BE2C (cell line): ENCODE measurements around the gene PCDHGB4.
"Not testable (repeated sequence)": the region's sequence is repeated elsewhere in the genome, so short reads cannot be mapped to it uniquely, and the experiment has no call there.

ENCODE experiments used
- DNase-seq: peaks from one replicate; pipeline ENCODE4 v3.0.0-alpha.2; 2020
- H3K27me3 ChIP-seq: fragments of 250-450 bp; sonication (Bioruptor Pico); 2 replicates; pipeline ENCODE4 v1.5.1; 2020; ENCODE audit warnings: mild to moderate bottlenecking
- H3K36me3 ChIP-seq: fragments of 250-450 bp; sonication (Bioruptor Pico); 2 replicates; pipeline ENCODE4 v1.5.1; 2020; ENCODE audit warnings: mild to moderate bottlenecking
- H3K4me1 ChIP-seq: fragments of 250-450 bp; sonication (Bioruptor Pico); 2 replicates; pipeline ENCODE4 v1.5.1; 2020
- H3K4me3 ChIP-seq: 2 replicates; pipeline ENCODE4 v1.5.1; 2011; ENCODE audit warnings: low read depth, low read length
- H3K9me3 ChIP-seq: fragments of 250-450 bp; sonication (Bioruptor Pico); 2 replicates; pipeline ENCODE4 v1.5.1; 2020
- CTCF ChIP-seq: IDR thresholded peaks from 2 replicates; pipeline ENCODE4 v1.5.1; 2012; ENCODE audit warnings: mild to moderate bottlenecking, low read depth, low read length

PCDHGB4 gene

GRCh38 chr5:141402553-141403243, 15.2 kb downstream of the PCDHGB4 start, which contains the start of gene PCDHGA9:
PCDHGA9 (plus strand) TSS chr5:141402778; CDS start chr5:141402953, 175 bp downstream.
- no peaks in the 10 kb centered on the region for H3K4me1 ChIP-seq
- no peaks in the 10 kb centered on the region for H3K27me3 ChIP-seq
- no peaks in the 10 kb centered on the region; the same call in none of the 2 replicates for H3K9me3 ChIP-seq
- DNase-seq, result no peak
- H3K4me3 ChIP-seq, result no peak within 1 kb of the TSS
- peak; percentile 55 for TF ChIP-seq CTCF
- H3K36me3 ChIP-seq, result no peaks in the 10 kb centered on the region; the same call in none of the 2 replicates

GRCh38 chr5:141403387-141403786, 15.9 kb downstream of the PCDHGB4 start:
- Histone ChIP-seq H3K4me3 (no peak overlapping the region), H3K4me1 (no peaks in the 10 kb centered on the region), H3K27me3 (no peaks in the 10 kb centered on the region), H3K9me3 (no peaks in the 10 kb centered on the region; the same call in none of the 2 replicates), H3K36me3 (no peaks in the 10 kb centered on the region; the same call in none of the 2 replicates)
- no peak for DNase-seq
- TF ChIP-seq CTCF, result no peak

- not testable (repeated sequence) for H3K27me3 ChIP-seq, H3K36me3 ChIP-seq, H3K4me1 ChIP-seq, DNase-seq, H3K4me3 ChIP-seq, H3K9me3 ChIP-seq
- TF ChIP-seq CTCF, result peak; percentile 19; the same call in 1 of the 2 replicates
Observed at GRCh38 chr5:141407790-141408505, 20.4 kb downstream of the PCDHGB4 start, which contains the start of gene PCDHGB6. PCDHGB6 (plus strand) TSS chr5:141408021; CDS start chr5:141408203, 182 bp downstream.

GRCh38 chr5:141409598-141410306, 22.3 kb downstream of the PCDHGB4 start:
- Histone ChIP-seq H3K4me3 (no peak overlapping the region), H3K36me3 (no peaks in the 10 kb centered on the region), H3K9me3 (no peaks in the 10 kb centered on the region; the same call in none of the 2 replicates), H3K4me1 (no peaks in the 10 kb centered on the region), H3K27me3 (no peaks in the 10 kb centered on the region)
- no peak for TF ChIP-seq CTCF
- DNase-seq, result no peak

- DNase-seq, result no peak
- H3K9me3 ChIP-seq, result no peaks in the 10 kb centered on the region
- H3K36me3 ChIP-seq, result no peaks in the 10 kb centered on the region
- H3K27me3 ChIP-seq, result no peaks in the 10 kb centered on the region
- TF ChIP-seq CTCF, result no peak
- H3K4me3 ChIP-seq, result no peak overlapping the region
- H3K4me1 ChIP-seq, result no peaks in the 10 kb centered on the region
Observed at GRCh38 chr5:141411575-141411974, 24.1 kb downstream of the PCDHGB4 start.
